ENCODE measurements around the gene LVRN. TPM values are rescaled to one million over a fixed set of nuclear protein-coding genes. Genes with fewer than 3 reads are reported as not detected.

Gene LVRN
- polyA plus RNA-seq, 3 donors, result not detected

GRCh38 chr5:116032094-116032517 lies 69.8 kb downstream of the LVRN start, which contains the start of gene ARL14EPL:
Gene ARL14EPL, plus strand, starts transcription at chr5:116032472. Its CDS starts 18,994 bp downstream, at chr5:116051466.
- Histone ChIP-seq H3K27me3 (ENCODE audit: control insufficient read depth in 2 of 2, insufficient read depth in 2 of 2, low read length in 2 of 2) (no peaks in the 10 kb centered on the region), H3K36me3 (replicated peaks in 1 of 2; ENCODE audit: control insufficient read depth in 1 of 2, insufficient read depth in 2 of 2, low read length in 2 of 2) (no peaks in the 10 kb centered on the region), H4K20me1 (ENCODE audit: insufficient read depth, low read length) (no peaks in the 10 kb centered on the region), H2AFZ (ENCODE audit: insufficient read depth, low read depth, low read length, poor library complexity, severe bottlenecking) (no peak within 1 kb of the TSS), H3K4me2 (replicated peaks; ENCODE audit: extremely low read depth, low read length, poor library complexity, severe bottlenecking) (peak within 1 kb of the TSS; percentile 26), H3K9me3 (replicated peaks in 1 of 2; ENCODE audit: control insufficient read depth in 1 of 2, insufficient read depth in 1 of 2, low read length in 2 of 2) (no peaks in the 10 kb centered on the region), H3K79me2 (ENCODE audit: insufficient read depth, low read length) (no peaks in the 10 kb centered on the region), H3K9ac (ENCODE audit: insufficient read depth, low read length, poor library complexity, severe bottlenecking) (no peak within 1 kb of the TSS), H3K4me1 (ENCODE audit: control insufficient read depth in 1 of 2, insufficient read depth in 2 of 2, low read length in 2 of 2) (peaks cover 14 to 15% of the 10 kb centered on the region in 2 donors), H3K4me3 (replicated peaks in 1 of 3; ENCODE audit: low read depth in 2 of 3, low read length in 3 of 3) (peak within 1 kb of the TSS in 1 of 3 experiments; percentile 19), H3K27ac (ENCODE audit: low read depth in 1 of 2, low read length in 2 of 2) (no peak within 1 kb of the TSS)
- no peaks in the 10 kb centered on the region for H3K36me3 Mint-ChIP-seq
- intact Hi-C loops (cut with micrococcal nuclease), result loop anchor here in 1 of 2 donors (5.0 kb wide), 1 partner anchor 190 kb away; the partner anchor contains the start of genes AP3S1 and ATG12
- peaks cover 0 to 5% (median 0%) of the 10 kb centered on the region in 7 donors for H3K9me3 Mint-ChIP-seq
- peak within 1 kb of the TSS in 1 of 2 donors; percentile 44 for H3K4me3 Mint-ChIP-seq
- no peak for TF ChIP-seq CTCF (IDR thresholded peaks at IDR 0.05)
- peaks cover 0 to 2% (median 0%) of the 10 kb centered on the region in 3 donors for H3K27me3 Mint-ChIP-seq (ENCODE audit: low read depth in 3 of 3)
- H3K4me1 Mint-ChIP-seq, result peaks cover 22% of the 10 kb centered on the region
- peak; percentile 70 to 86 (median 75) for DNase-seq
- 15% methylated on average over 2 of the region's 9 CpGs for whole genome bisulfite sequencing (ENCODE audit: insufficient coverage)
- H3K27ac Mint-ChIP-seq, result peak within 1 kb of the TSS in 5 of 7 donors; percentile 15 to 84 (median 80)

DNA sequence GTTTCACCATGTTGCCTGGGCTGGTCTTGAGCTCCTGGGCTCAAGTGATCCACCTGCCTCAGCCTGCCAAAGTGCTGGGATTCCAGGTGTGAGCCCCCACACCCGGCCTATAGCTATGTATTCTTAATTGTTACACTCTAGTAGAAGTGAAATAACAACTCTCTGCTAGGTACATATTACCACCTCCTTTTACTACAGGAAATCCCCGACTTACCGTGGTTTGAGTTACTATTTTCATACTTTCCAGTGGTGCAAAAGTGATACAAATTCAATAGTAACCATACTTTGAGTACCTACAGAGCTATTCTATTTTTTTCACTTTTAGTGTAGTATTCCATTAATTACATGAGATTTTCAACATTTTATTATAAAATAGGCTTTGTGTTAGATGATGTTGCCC lies 70.7 kb downstream of the LVRN start:
- WGBS (ENCODE audit: insufficient coverage), result no CpG with 5 or more reads among the region's 3 CpGs
- peaks cover 0 to 2% (median 0%) of the 10 kb centered on the region in 3 donors for H3K27me3 Mint-ChIP-seq (ENCODE audit: low read depth in 3 of 3)
- peaks cover 26% of the 10 kb centered on the region for H3K4me1 Mint-ChIP-seq
- Histone ChIP-seq H3K4me2 (replicated peaks; ENCODE audit: extremely low read depth, low read length, poor library complexity, severe bottlenecking) (no peak overlapping the region), H3K9ac (ENCODE audit: insufficient read depth, low read length, poor library complexity, severe bottlenecking) (no peak overlapping the region), H3K9me3 (replicated peaks in 1 of 2; ENCODE audit: control insufficient read depth in 1 of 2, insufficient read depth in 1 of 2, low read length in 2 of 2) (no peaks in the 10 kb centered on the region), H2AFZ (ENCODE audit: insufficient read depth, low read depth, low read length, poor library complexity, severe bottlenecking) (no peak overlapping the region), H3K79me2 (ENCODE audit: insufficient read depth, low read length) (no peaks in the 10 kb centered on the region), H3K4me1 (ENCODE audit: control insufficient read depth in 1 of 2, insufficient read depth in 2 of 2, low read length in 2 of 2) (peaks cover 17 to 19% of the 10 kb centered on the region in 2 donors), H3K4me3 (replicated peaks in 1 of 3; ENCODE audit: low read depth in 2 of 3, low read length in 3 of 3) (no peak overlapping the region), H3K36me3 (replicated peaks in 1 of 2; ENCODE audit: control insufficient read depth in 1 of 2, insufficient read depth in 2 of 2, low read length in 2 of 2) (no peaks in the 10 kb centered on the region), H3K27ac (ENCODE audit: low read depth in 1 of 2, low read length in 2 of 2) (no peak overlapping the region), H3K27me3 (ENCODE audit: control insufficient read depth in 2 of 2, insufficient read depth in 2 of 2, low read length in 2 of 2) (no peaks in the 10 kb centered on the region), H4K20me1 (ENCODE audit: insufficient read depth, low read length) (no peaks in the 10 kb centered on the region)
- H3K27ac Mint-ChIP-seq, result peak overlapping the region in 4 of 7 donors; percentile 6 to 80 (median 35)
- intact Hi-C loops (cut with micrococcal nuclease), result loop anchor here in 1 of 2 donors (5.0 kb wide), 1 partner anchor 191 kb away; the partner anchor contains the start of genes AP3S1 and ATG12
- H3K4me3 Mint-ChIP-seq, result no peak overlapping the region
- no peak for TF ChIP-seq CTCF (IDR thresholded peaks at IDR 0.05)
- H3K9me3 Mint-ChIP-seq, result peaks cover 0 to 5% (median 0%) of the 10 kb centered on the region in 7 donors
- no peaks in the 10 kb centered on the region for H3K36me3 Mint-ChIP-seq
- DNase-seq, result no peak
